Glomerular endothelial cell (primary cell): ENCODE data around the gene SCYL1. TPM values are rescaled to one million over a fixed set of nuclear protein-coding genes. Genes with fewer than 3 reads are reported as not detected.

Experiments used
- DNase-seq: peaks from one replicate; pipeline ENCODE4 v3.0.0-alpha.2; 2011; ENCODE audit warnings: low read depth, low spot score; ENCODE audit errors: extremely low read depth
- total RNA-seq: library from RNA; depleted of rRNA; stranded (reverse); fragments of >200 nt; gene quantifications from 2 replicates; pipeline ENCODE4 v1.2.3, GENCODE V29; 2015

The SCYL1 gene
- total RNA-seq, 1 donor from 2014 or later = 104 TPM

- no peak for DNase-seq
Measured at GRCh38 chr11:65578667-65579066, 53.8 kb downstream of the SCYL1 start.

- no peak for DNase-seq
Measured at GRCh38 chr11:65579291-65579690, 54.4 kb downstream of the SCYL1 start.

GRCh38 chr11:65580031-65580692, 55.3 kb downstream of the SCYL1 start:
- DNase-seq = no peak

- DNase-seq = no peak
Measured at GRCh38 chr11:65580756-65581155, 55.9 kb downstream of the SCYL1 start.

- DNase-seq = no peak
Measured at GRCh38 chr11:65581928-65582327, 57.0 kb downstream of the SCYL1 start.

- DNase-seq = no peak
Measured at GRCh38 chr11:65583589-65583988, 58.7 kb downstream of the SCYL1 start.

- DNase-seq = no peak
Measured at GRCh38 chr11:65584106-65584505, 59.2 kb downstream of the SCYL1 start.

GRCh38 chr11:65584723-65585171, 59.9 kb downstream of the SCYL1 start:
- DNase-seq = no peak

- no peak for DNase-seq
Measured at GRCh38 chr11:65585396-65586246, 60.7 kb downstream of the SCYL1 start.

- DNase-seq = no peak
Measured at GRCh38 chr11:65586247-65586630, 61.4 kb downstream of the SCYL1 start.

- no peak for DNase-seq
Measured at GRCh38 chr11:65586676-65587075, 61.8 kb downstream of the SCYL1 start.

Other genes starting within 250 kb of the SCYL1 start
- gene CDC42EP2, start 210.2 kb upstream of the SCYL1 start, total RNA-seq = 48.0 and 56.5 TPM in 2 replicates
- 40.9 and 52.2 TPM in 2 replicates for gene DPF2, start 191.2 kb upstream of the SCYL1 start, total RNA-seq
- gene TIGD3, start 170.3 kb upstream of the SCYL1 start, total RNA-seq = 0.41 TPM in 1 of 2 replicates, not detected in the other
- 2.0 and 3.5 TPM in 2 replicates for gene SLC25A45, start 142.4 kb upstream of the SCYL1 start, total RNA-seq
- gene FRMD8, start 138.4 kb upstream of the SCYL1 start, total RNA-seq = 120 and 121 TPM in 2 replicates
- 125 and 425 TPM in 2 replicates for gene NEAT1, start 102.3 kb upstream of the SCYL1 start, total RNA-seq
- gene MALAT1, start 26.0 kb upstream of the SCYL1 start, total RNA-seq = 3,312 and 7,796 TPM in 2 replicates
- 104 and 131 TPM in 2 replicates for gene LTBP3, start 33.3 kb downstream of the SCYL1 start, total RNA-seq
- 59.4 and 66.4 TPM in 2 replicates for gene ZNRD2, start 45.4 kb downstream of the SCYL1 start, total RNA-seq
- gene FAM89B, start 47.5 kb downstream of the SCYL1 start, total RNA-seq = 63.6 and 90.4 TPM in 2 replicates
- 24.4 and 27.8 TPM in 2 replicates for gene EHBP1L1, start 51.0 kb downstream of the SCYL1 start, total RNA-seq
- gene KCNK7, start 70.7 kb downstream of the SCYL1 start, total RNA-seq = 0.58 TPM in 1 of 2 replicates, not detected in the other
- gene MAP3K11, start 89.1 kb downstream of the SCYL1 start, total RNA-seq = 100 and 181 TPM in 2 replicates
- gene PCNX3, start 90.7 kb downstream of the SCYL1 start, total RNA-seq = 51.0 and 67.8 TPM in 2 replicates
- 60.7 and 102 TPM in 2 replicates for gene SIPA1, start 113.0 kb downstream of the SCYL1 start, total RNA-seq
- 89.0 and 118 TPM in 2 replicates for gene RELA, start 137.8 kb downstream of the SCYL1 start, total RNA-seq
- gene KAT5, start 187.2 kb downstream of the SCYL1 start, total RNA-seq = 38.9 and 47.5 TPM in 2 replicates
- 76.5 and 87.6 TPM in 2 replicates for gene RNASEH2C, start 195.7 kb downstream of the SCYL1 start, total RNA-seq